IMR-90 (cell line): ENCODE results near the gene OR5B17. TPM values are rescaled to one million over a fixed set of nuclear protein-coding genes. Genes with fewer than 3 reads are reported as not detected.

ENCODE experiments used
- ATAC-seq: fragments of 200-7000 bp; cut with Tn5 transposase; 2 replicates; pipeline ENCODE4 v1.9.1; 2020; ENCODE audit warnings: low read depth, mild to moderate bottlenecking, moderate library complexity
- BruUV-seq: library from RNA; stranded (reverse); fragments of 400-500 nt; replicated peaks from 2 replicates; lab custom pipeline; 2021; lab: Mats Ljungman, UMichigan
- CTCF ChIA-PET: fragments of 300-600 bp; formaldehyde crosslinking; extraction: SDS; loops from one replicate; lab custom pipeline; 2021; ENCODE audit warnings: antibody characterized with exemption; lab: Yijun Ruan, JAX
- POLR2A ChIA-PET: fragments of 300-600 bp; sonication (Branson Sonifier 250); formaldehyde crosslinking; loops from one replicate; lab custom pipeline; 2022; ENCODE audit warnings: antibody characterized with exemption; ENCODE audit not compliant: unreplicated experiment; lab: Charles Lee
- DNase-seq: peaks from one replicate; pipeline ENCODE4 v3.0.0; 2013
- H2AFZ ChIP-seq: replicated peaks from 2 replicates; pipeline ENCODE3; 2013; ENCODE audit warnings: low read length, mild to moderate bottlenecking; ENCODE audit not compliant: poor library complexity
- H2AK5ac ChIP-seq: 2 replicates; pipeline ENCODE4 v1.6.1; 2013; ENCODE audit warnings: low read depth, low read length, inconsistent platforms
- H2AK9ac ChIP-seq: replicated peaks from 2 replicates; pipeline ENCODE3; 2013; ENCODE audit warnings: mild to moderate bottlenecking, low read depth, low read length, moderate library complexity; ENCODE audit not compliant: poor library complexity
- H2BK120ac ChIP-seq: 2 replicates; pipeline ENCODE4 v1.6.1; 2013; ENCODE audit warnings: low read depth, low read length, inconsistent platforms
- H2BK15ac ChIP-seq: 3 replicates; pipeline ENCODE4 v1.6.1; 2013; ENCODE audit warnings: low read depth, low read length, inconsistent platforms
- H2BK20ac ChIP-seq: 2 replicates; pipeline ENCODE4 v1.6.1; 2013; ENCODE audit warnings: low read depth, mild to moderate bottlenecking, inconsistent platforms, low read length, moderate library complexity
- H2BK5ac ChIP-seq: 2 replicates; pipeline ENCODE4 v1.6.1; 2013; ENCODE audit warnings: mild to moderate bottlenecking, low read depth, low read length, inconsistent platforms; ENCODE audit not compliant: poor library complexity, severe bottlenecking
- H3K14ac ChIP-seq: replicated peaks from 2 replicates; pipeline ENCODE4 v1.6.1; 2013; ENCODE audit warnings: low read depth, low read length, inconsistent platforms
- H3K18ac ChIP-seq: 2 replicates; pipeline ENCODE4 v1.6.1; 2013; ENCODE audit warnings: low read depth, low read length, control low read depth
- H3K23ac ChIP-seq: 2 replicates; pipeline ENCODE4 v1.6.1; 2013; ENCODE audit warnings: low read depth, low read length, inconsistent platforms
- H3K27ac ChIP-seq: 2 replicates; pipeline ENCODE4 v1.5.1; 2013; ENCODE audit warnings: mild to moderate bottlenecking, control low read depth, low read length; ENCODE audit not compliant: insufficient read depth
- H3K27me3 ChIP-seq: 2 replicates; pipeline ENCODE4 v1.6.1; 2013; ENCODE audit warnings: low read length; ENCODE audit not compliant: control insufficient read depth, insufficient read depth
- H3K36me3 ChIP-seq: 2 replicates; pipeline ENCODE4 v1.6.1; 2013; ENCODE audit warnings: low read length, mixed read lengths; ENCODE audit not compliant: control insufficient read depth, insufficient read depth
- H3K4ac ChIP-seq: 2 replicates; pipeline ENCODE4 v1.6.1; 2013; ENCODE audit warnings: low read depth, low read length, inconsistent platforms
- H3K4me1 ChIP-seq: 2 replicates; pipeline ENCODE4 v1.6.1; 2013; ENCODE audit warnings: low read length, mixed read lengths; ENCODE audit not compliant: control insufficient read depth, insufficient read depth
- H3K4me2 ChIP-seq: 2 replicates; pipeline ENCODE4 v1.6.1; 2013; ENCODE audit warnings: low read depth, mild to moderate bottlenecking, control low read depth, low read length, moderate library complexity
- H3K4me3 ChIP-seq: 2 replicates; pipeline ENCODE4 v1.5.1; 2013; ENCODE audit warnings: low read depth, mild to moderate bottlenecking, control low read depth, low read length, moderate library complexity; ENCODE audit not compliant: insufficient read depth
- H3K56ac ChIP-seq: 2 replicates; pipeline ENCODE4 v1.6.1; 2013; ENCODE audit warnings: low read length, inconsistent platforms; ENCODE audit not compliant: insufficient read depth; ENCODE audit errors: extremely low read depth
- H3K79me1 ChIP-seq, 2 experiments: 2 replicates each; pipeline ENCODE4 v1.6.1; 2013; ENCODE audit warnings: low read length in 2 of 2, inconsistent platforms in 1 of 2, low read depth in 1 of 2
- H3K9ac ChIP-seq: 2 replicates; pipeline ENCODE4 v1.6.1; 2013; ENCODE audit warnings: low read depth, low read length, control low read depth
- H3K9me1 ChIP-seq: 2 replicates; pipeline ENCODE4 v1.6.1; 2013; ENCODE audit warnings: low read length, inconsistent platforms; ENCODE audit not compliant: insufficient read depth
- H3K9me3 ChIP-seq: 2 replicates; pipeline ENCODE4 v1.6.1; 2013; ENCODE audit warnings: low read length; ENCODE audit not compliant: control insufficient read depth, insufficient read depth
- H4K20me1 ChIP-seq: 2 replicates; pipeline ENCODE4 v1.6.1; 2013; ENCODE audit warnings: low read length, inconsistent platforms; ENCODE audit not compliant: insufficient read depth
- H4K5ac ChIP-seq: 2 replicates; pipeline ENCODE4 v1.6.1; 2013; ENCODE audit warnings: mild to moderate bottlenecking, low read depth, low read length, control low read depth
- H4K8ac ChIP-seq, 2 experiments: 2 replicates each; pipeline ENCODE4 v1.6.1; 2013; ENCODE audit warnings: low read depth in 2 of 2, low read length in 2 of 2, control low read depth in 1 of 2, inconsistent platforms in 1 of 2
- H4K91ac ChIP-seq: 2 replicates; pipeline ENCODE4 v1.6.1; 2013; ENCODE audit warnings: low read depth, low read length, inconsistent platforms; ENCODE audit not compliant: insufficient read depth
- FOS ChIP-seq: fragments of 150-350 bp; IDR thresholded peaks from 2 replicates; pipeline ENCODE4 v1.6.1; 2016; ENCODE audit warnings: low read depth, low read length
- MAFK ChIP-seq: IDR thresholded peaks from 2 replicates; pipeline ENCODE4 v1.6.1; 2012; ENCODE audit warnings: low read depth, low read length, improper control_type of control experiment
- NFE2L2 ChIP-seq: fragments of 150-350 bp; IDR thresholded peaks from 2 replicates; pipeline ENCODE4 v1.6.1; 2016; ENCODE audit warnings: low read depth, mild to moderate bottlenecking, low read length
- RCOR1 ChIP-seq: IDR thresholded peaks from 2 replicates; pipeline ENCODE4 v1.6.1; 2012; ENCODE audit warnings: mild to moderate bottlenecking, low read length, improper control_type of control experiment; ENCODE audit not compliant: insufficient replicate concordance
- WGBS, 2 experiments: methylation state at CpG; one replicate each; pipeline versions ENCODE4 v1.1.5 to v1.1.7; 2013; ENCODE audit warnings: missing lambda C conversion rate in 2 of 2; ENCODE audit not compliant: insufficient read length in 1 of 2; ENCODE audit errors: extremely low coverage in 2 of 2; 5-methylcytosine and 5-hydroxymethylcytosine counted together
- dilution Hi-C: fragments of 300-500 bp; cut with HindIII; formaldehyde crosslinking; loops from one replicate; pipeline ENCODE4 v1.14.3; 2018; ENCODE audit warnings: low sequenced_read_pairs; ENCODE audit not compliant: unreplicated experiment
- in situ Hi-C: fragments of 300-500 bp; cut with MboI; formaldehyde crosslinking; loops from 3 replicates; pipeline ENCODE4 v1.14.3; 2019; ENCODE audit warnings: low sequenced_read_pairs, inconsistent platforms, mixed read lengths
- intact Hi-C: fragments of 100-400 bp; cut with micrococcal nuclease; formaldehyde crosslinking; loops from 2 replicates; pipeline ENCODE4 v1.10.0; 2022
- polyA plus RNA-seq, 3 experiments: library from polyadenylated mRNA; depleted of rRNA; stranded (reverse); fragments of >200 nt; gene quantifications; 2 replicates each; pipeline ENCODE4 v1.2.3, GENCODE V29; 2012; ENCODE audit warnings: low replicate concordance in 1 of 3
- total RNA-seq: library from RNA; depleted of rRNA; stranded (reverse); fragments of >200 nt; gene quantifications from 2 replicates; pipeline ENCODE4 v1.2.3, GENCODE V29; 2012; rRNA removed

OR5B17 gene
- total and polyA plus RNA-seq, 2 of the 4 experiments (the other 2 are of a cell fraction) = not detected

DNA sequence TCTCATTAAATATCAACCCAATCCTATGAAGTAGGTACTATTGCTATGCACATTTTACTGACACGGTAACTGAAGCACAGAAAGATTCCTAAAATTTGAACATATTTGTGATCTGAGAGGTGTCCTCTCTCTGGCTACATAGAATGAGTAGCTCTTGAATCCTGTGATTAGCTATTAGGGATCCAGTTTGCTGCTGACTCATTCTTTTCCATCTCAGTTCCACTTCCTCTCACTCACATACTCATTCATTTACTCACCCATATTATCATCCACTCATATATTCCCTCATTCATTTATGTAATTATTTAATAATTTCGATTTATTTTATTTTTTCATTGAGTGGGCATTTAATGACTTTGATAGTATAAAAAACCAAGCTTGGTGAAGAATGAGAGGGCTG lies 42.7 kb downstream of the OR5B17 start:
- Histone ChIP-seq H3K4ac (peak overlapping the region; percentile 91; the same call in 1 of the 2 replicates), H2AFZ (no peak overlapping the region), H3K9me1 (peaks cover 2% of the 10 kb centered on the region; the same call in 1 of the 2 replicates), H3K23ac (peak overlapping the region; percentile 96; the same call in 1 of the 2 replicates), H2BK120ac (peak overlapping the region; percentile 99), H3K4me2 (no peak overlapping the region), H3K56ac (peak overlapping the region; percentile 62), H3K4me1 (peaks cover 13% of the 10 kb centered on the region), H3K27me3 (no peaks in the 10 kb centered on the region), H3K9me3 (peaks cover 3% of the 10 kb centered on the region), H4K5ac (peak overlapping the region; percentile 90), H4K8ac (peak overlapping the region; percentile 87 to 98), H3K9ac (peak overlapping the region; percentile 19; the same call in 1 of the 2 replicates), H2AK9ac (no peak overlapping the region), H3K4me3 (no peak overlapping the region), H4K91ac (peak overlapping the region; percentile 95), H2AK5ac (peak overlapping the region; percentile 88; the same call in 1 of the 2 replicates), H3K27ac (peak overlapping the region; percentile 98), H2BK15ac (peak overlapping the region; percentile 84; the same call in 2 of the 3 replicates), H4K20me1 (no peaks in the 10 kb centered on the region), H3K18ac (peak overlapping the region; percentile 96), H3K79me1 (no peaks in the 10 kb centered on the region), H3K36me3 (no peaks in the 10 kb centered on the region), H3K14ac (peak overlapping the region; percentile 96), H2BK5ac (peak overlapping the region; percentile 99), H2BK20ac (peak overlapping the region; percentile 99)
- CTCF ChIA-PET = no interaction called here
- dilution Hi-C loops (no loop called here), intact Hi-C loops (loop anchor here (5.0 to 10.0 kb wide), 4 partner anchors 76 to 649 kb away; partner anchors contain the start of gene ZDHHC5), in situ Hi-C loops (no loop called here)
- peak; percentile 43 for ATAC-seq
- WGBS, 2 experiments = no CpG with 5 or more reads among the region's 2 CpGs
- peak; percentile 80 for DNase-seq
- no TSS peak for BruUV-seq
- POLR2A ChIA-PET = interaction anchor here (0.6 to 0.8 kb wide), 2 partner anchors 19 to 551 kb away, joined by 3 to 6 read pairs; no protein-coding TSS in a partner anchor
- TF ChIP-seq RCOR1 (no peak), NFE2L2 (peak; percentile 76), FOS (peak; percentile 55; the same call in 1 of the 2 replicates), MAFK (peak; percentile 65)

Other genes with a start within 250 kb of the OR5B17 start
- gene OR9I1, start 233.5 kb downstream of the OR5B17 start, total RNA-seq = not detected in 2 replicates
- not detected in 2 replicates for gene OR9I1, start 233.5 kb downstream of the OR5B17 start, polyA plus RNA-seq (2012; rRNA removed)
- not detected in 2 replicates for gene OR9Q2, start 170.0 kb downstream of the OR5B17 start, total RNA-seq
- gene OR9Q2, start 170.0 kb downstream of the OR5B17 start, polyA plus RNA-seq (2012; rRNA removed) = not detected in 2 replicates
- gene OR1S2, start 154.9 kb downstream of the OR5B17 start, total RNA-seq = not detected in 2 replicates
- not detected in 2 replicates for gene OR1S2, start 154.9 kb downstream of the OR5B17 start, polyA plus RNA-seq (2012; rRNA removed)
- gene OR1S1, start 146.3 kb downstream of the OR5B17 start, total RNA-seq = not detected in 2 replicates
- not detected in 2 replicates for gene OR1S1, start 146.3 kb downstream of the OR5B17 start, polyA plus RNA-seq (2012; rRNA removed)
- gene OR10Q1, start 130.2 kb downstream of the OR5B17 start, total RNA-seq = not detected in 2 replicates
- 0.07 TPM in 1 of 2 replicates, not detected in the other for gene OR10Q1, start 130.2 kb downstream of the OR5B17 start, polyA plus RNA-seq (2012; rRNA removed)
- gene OR10W1, start 90.8 kb downstream of the OR5B17 start, total RNA-seq = not detected in 2 replicates
- gene OR10W1, start 90.8 kb downstream of the OR5B17 start, polyA plus RNA-seq (2012; rRNA removed) = not detected in 2 replicates
- gene OR5B3, start 47.8 kb upstream of the OR5B17 start, total RNA-seq = not detected in 2 replicates
- gene OR5B3, start 47.8 kb upstream of the OR5B17 start, polyA plus RNA-seq (2012; rRNA removed) = not detected in 2 replicates
- gene OR5B2, start 69.1 kb upstream of the OR5B17 start, total RNA-seq = under 0.01 TPM in 1 of 2 replicates, not detected in the other
- gene OR5B2, start 69.1 kb upstream of the OR5B17 start, polyA plus RNA-seq (2012; rRNA removed) = not detected in 2 replicates
- not detected in 2 replicates for gene OR5B12, start 83.2 kb upstream of the OR5B17 start, total RNA-seq
- not detected in 2 replicates for gene OR5B12, start 83.2 kb upstream of the OR5B17 start, polyA plus RNA-seq (2012; rRNA removed)
- not detected in 2 replicates for gene OR5B21, start 149.0 kb upstream of the OR5B17 start, total RNA-seq
- not detected in 2 replicates for gene OR5B21, start 149.0 kb upstream of the OR5B17 start, polyA plus RNA-seq (2012; rRNA removed)
- gene LPXN, start 216.8 kb upstream of the OR5B17 start, total RNA-seq = 11.9 and 13.4 TPM in 2 replicates
- 15.2 and 15.7 TPM in 2 replicates for gene LPXN, start 216.8 kb upstream of the OR5B17 start, polyA plus RNA-seq (2012; rRNA removed)
- 25.3 and 43.0 TPM in 2 replicates for gene ZFP91, start 220.0 kb upstream of the OR5B17 start, total RNA-seq
- gene ZFP91, start 220.0 kb upstream of the OR5B17 start, polyA plus RNA-seq (2012; rRNA removed) = 18.1 and 20.7 TPM in 2 replicates